SK-MEL-5 (cell line): ENCODE data around the gene ZNF407. TPM values are rescaled to one million over a fixed set of nuclear protein-coding genes. Genes with fewer than 3 reads are reported as not detected.
A peak's percentile ranks its signal among the peaks of the same experiment; 100 is the strongest.

Experiments
- DNase-seq: peaks from one replicate; pipeline ENCODE4 v3.0.0-alpha.2; 2016; ENCODE audit warnings: low read depth, low spot score
- in situ Hi-C: cut with HindIII; loops from 2 replicates; pipeline ENCODE4 v1.10.0; 2016; ENCODE audit warnings: low sequenced_read_pairs, high pct_unique_total_duplicates, low pct_unique_long_range_greater_than_20kb
- total RNA-seq: library from RNA; depleted of rRNA; stranded (reverse); fragments of >200 nt; shearing (Covaris generic); gene quantifications from 2 replicates; pipeline ENCODE4 v1.2.3, GENCODE V29; 2014

Gene ZNF407
- total RNA-seq, 1 experiment from 2014 or later, result 9.1 TPM

DNA sequence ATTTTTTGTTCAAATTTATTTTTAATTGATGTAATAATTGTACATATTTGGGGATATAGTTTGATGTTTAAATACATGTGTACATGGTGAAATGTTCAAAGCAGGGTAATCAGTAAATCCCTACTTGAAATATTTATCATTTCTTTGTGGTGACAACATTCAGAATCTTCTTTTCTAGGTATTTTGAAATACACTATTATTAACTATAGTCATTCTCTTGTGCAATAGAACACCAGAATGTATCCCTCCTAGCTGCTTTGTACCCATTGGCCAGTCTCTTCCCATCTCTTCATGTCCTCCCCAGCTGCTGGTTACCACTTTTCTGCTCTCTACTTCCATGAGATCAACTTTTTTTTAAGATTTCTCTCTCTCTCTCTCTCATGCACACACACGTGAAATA lies 126.5 kb downstream of the ZNF407 start:
- DNase-seq, result no peak

DNA sequence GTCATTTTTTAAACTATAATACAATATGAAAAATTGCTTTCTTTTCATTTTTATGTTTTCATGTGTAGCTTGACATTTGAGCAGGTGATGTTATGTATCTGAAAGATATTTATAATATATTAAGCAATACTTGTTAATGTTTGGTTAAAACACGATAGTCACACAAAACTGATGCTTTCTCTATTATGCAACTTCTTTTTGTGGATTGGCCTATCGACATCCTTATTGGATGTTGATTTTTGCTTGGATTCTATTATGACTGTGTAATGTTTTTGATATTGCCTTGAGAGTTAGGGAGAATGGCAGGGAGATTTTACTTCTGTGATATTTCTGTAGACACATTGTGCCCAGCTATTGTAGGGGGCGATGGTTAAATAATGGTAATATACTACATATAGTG lies 128.0 kb downstream of the ZNF407 start:
- no peak for DNase-seq
- in situ Hi-C loops, result no loop called here

More for the DNA sequence above, 126.5 kb downstream of the ZNF407 start:
- in situ Hi-C loops, result no loop called here

DNA sequence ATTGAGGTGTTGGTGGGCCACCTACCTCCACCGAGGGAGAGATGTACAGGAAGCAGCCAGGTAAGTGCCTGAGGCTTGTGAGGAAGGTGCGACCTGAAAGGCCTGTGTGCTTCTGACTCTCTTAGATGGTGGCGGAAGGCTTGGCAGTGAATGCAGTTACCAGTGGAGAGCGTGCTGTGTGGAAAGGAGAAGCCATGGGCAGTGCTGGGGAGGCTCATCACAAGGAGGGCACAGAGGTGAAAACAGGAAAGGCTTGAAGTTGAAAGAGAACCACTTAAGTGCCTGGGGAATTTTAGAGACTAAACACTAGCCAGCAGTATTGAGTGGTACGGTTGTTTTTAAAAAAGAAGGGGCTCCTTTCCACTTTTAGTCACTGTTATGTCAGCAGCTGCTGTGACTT lies 130.9 kb downstream of the ZNF407 start:
- no peak for DNase-seq
- in situ Hi-C loops, result no loop called here

DNA sequence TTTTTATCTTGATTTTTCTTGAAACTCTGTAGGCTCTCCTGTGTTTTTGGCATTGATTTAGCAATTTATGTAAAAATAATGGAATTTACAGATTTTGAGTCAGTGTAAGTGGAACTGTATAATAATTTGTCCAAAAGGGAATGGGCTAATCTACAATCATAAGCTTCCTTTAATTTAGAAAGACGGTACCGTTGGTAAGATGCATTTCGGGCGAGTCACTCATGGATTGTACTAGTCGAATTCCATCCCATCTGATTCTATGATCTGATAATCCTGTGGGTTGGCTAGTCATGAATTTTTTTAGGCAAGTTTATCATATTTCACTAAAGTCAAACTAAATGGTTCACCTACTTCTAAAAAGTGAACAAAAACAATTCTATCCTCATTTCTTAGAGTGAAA lies 133.4 kb downstream of the ZNF407 start:
- in situ Hi-C loops, result no loop called here
- no peak for DNase-seq

DNA sequence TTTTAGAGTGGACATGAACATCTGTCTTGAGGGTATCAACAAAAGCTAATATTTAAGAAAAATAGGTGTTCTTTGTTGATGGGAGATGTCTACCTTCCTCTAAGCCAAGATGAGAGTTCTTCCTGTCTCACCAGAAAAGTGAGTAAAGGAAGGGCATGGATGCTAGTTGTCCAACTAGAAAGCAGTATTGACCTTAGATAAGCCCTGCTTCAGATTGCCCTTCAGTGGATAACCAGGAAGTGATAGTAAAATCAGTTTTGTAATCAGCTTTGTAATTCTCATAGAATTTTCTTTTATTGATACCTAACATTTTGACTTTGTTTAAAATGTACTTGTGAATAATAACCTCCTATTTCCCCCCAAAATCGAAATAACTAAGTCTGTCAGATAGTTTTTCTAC lies 134.7 kb downstream of the ZNF407 start:
- DNase-seq, result no peak
- in situ Hi-C loops, result no loop called here

DNA sequence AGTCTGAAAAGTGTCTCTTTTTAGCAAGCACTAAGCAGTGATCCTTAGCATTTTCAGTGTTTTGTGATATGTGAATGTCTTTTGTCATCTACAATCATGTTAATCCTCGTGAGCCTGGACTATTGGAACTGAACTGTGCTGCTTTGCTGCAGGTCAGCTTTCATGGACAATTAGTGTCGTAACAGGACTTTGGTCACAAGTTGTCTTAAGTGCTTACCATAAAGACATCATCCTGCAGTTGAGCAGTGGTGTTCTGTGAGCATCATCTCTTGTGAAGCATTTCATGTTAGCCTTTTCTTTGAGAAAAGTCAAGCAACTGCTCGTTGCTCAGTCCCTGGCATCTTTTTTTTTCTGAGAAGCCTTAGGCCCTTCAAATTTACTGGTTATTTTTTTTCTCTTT lies 135.9 kb downstream of the ZNF407 start:
- in situ Hi-C loops, result no loop called here
- no peak for DNase-seq

DNA sequence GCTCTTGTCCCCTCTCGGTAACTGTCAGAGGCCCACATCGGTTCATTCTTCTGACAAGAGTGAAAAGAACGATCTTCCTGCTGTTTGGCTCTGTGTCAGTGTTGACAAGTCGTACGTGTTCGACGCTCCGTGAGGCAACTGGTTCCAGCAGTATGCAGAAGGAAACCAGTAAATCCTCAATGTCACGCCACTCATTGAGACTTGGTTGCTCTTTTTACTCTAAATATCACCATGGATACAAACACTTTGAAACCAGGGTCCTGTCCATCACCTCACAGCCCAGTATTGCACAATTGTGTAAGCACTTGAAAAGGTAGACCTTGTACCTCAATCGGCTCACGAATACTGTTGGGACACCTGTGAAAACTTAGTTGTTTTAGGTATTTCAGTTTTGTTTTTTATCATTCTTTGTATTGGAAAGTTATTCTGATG lies 136.4 kb downstream of the ZNF407 start:
- in situ Hi-C loops, result no loop called here
- DNase-seq, result no peak

DNA sequence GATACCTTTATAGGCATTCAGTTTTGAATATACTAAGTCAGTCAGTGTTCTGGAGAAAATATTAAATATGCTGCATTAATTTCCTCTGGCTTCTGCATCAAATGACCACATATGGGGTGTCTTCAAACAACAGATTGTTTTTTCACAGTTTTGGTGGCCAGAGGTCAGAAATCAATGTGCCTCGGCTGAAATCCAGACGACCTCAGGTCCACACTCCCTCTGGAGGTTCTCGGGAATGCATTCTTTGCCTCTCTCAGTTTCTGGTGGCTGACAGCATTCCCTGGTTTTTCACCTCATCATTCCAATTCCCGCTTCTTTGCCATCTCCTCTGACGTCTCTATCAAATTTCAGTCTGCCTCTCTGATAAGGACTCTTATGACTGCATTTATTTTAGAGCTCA lies 142.3 kb downstream of the ZNF407 start:
- no peak for DNase-seq
- in situ Hi-C loops, result no loop called here

DNA sequence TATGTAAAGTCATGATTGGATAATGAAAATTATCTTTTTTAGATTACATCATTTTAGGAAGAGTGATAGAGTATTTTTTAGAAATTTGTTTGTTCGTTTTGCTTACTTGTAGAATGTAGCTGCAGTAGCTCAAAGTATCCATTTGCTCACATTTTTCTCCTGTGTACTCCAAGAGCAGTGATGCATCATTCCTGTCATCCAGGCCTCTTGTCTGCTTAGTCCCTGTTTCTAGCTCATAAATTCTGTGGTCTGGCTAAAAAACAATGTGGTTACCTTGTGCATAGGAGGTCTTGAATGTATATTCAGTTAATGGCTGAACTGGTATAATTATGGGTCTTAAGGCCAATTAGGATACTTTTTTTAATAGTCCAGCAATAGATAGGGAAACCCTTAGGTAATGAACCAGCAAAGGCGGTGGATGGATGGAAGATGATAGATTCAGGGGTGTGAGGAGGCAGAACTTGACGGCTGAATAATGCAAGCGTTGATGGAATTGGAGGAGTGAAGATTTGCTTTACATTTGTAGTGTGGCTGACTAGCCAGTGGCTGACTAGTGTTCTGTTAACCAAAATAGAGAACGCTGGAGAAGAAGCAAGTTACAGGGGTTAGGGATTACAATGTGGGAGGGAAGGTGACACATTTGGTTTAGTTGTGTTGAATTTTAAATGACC lies 145.0 kb downstream of the ZNF407 start:
- DNase-seq, result no peak
- in situ Hi-C loops, result no loop called here

DNA sequence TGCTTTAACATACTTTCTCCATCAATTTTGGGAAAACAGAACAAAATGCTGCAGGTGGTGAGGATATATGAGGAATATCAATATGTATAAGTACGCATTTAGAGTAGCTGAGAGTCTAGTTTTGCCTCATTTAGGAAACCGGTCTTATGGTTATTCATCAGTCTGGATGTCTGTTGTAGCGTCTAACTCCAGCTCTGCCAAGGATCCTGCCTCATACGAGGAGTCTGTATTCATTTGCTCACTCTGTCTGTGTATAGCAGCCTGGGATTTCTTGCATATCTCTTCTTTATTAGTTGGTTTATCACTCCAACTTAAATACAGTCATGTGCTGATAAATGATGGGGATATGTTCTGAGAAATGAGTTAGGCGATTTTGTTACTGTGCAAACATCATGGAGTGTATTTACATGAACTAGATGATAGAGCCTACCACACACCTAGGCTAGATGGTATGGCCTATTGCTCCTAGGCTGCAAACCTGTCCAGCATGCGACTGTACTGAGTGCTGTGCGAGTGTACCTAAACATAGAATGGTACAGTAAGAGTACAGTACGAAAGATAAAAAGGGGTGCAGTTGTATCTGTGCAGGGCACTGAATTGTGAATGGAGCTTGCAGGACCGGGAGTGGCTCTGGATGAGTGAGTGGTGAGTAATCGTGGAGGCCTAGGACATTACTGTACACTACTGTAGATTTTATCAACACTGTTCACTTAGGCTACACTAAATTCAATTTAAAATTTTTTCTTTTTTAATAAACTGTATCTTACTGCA lies 148.1 kb downstream of the ZNF407 start:
- in situ Hi-C loops, result no loop called here
- no peak for DNase-seq

DNA sequence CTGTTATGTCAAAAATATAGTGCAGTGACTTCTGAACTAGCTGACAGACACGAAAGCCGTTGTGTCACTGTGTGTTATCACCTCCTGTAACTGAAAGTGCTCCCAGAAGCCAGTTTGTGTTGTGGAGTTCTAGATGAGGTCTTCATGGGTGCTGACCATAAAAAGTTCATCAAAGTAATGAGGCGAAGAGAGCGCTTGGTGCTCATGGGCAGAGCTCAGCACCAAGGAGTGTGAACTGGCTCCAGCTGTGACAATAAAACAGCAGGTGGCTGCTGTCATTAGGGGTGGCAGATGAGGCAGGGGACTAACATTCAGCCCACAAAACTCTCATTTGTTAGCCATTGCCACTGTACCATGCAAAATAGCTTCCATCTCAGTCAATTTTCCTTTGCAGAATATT lies 151.1 kb downstream of the ZNF407 start:
- in situ Hi-C loops, result no loop called here
- no peak for DNase-seq

DNA sequence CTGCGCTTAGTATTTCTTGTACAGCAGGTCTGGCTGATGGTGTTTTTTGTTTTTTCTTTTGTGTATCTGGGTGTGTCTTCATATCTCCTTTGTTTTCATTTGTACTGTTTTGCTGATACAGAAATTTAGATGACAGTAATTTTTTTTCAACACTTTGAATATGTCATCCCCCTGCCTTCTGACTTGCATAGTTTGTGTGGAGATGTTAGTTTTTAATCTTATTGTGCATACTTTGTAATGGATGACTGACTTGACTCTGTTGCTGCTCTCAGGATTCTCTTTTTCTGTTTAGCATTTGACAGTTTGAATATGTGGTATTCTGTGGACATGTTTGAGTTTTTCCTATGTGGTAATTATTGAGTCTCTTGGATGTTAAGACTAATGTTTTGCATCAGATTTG lies 161.3 kb downstream of the ZNF407 start:
- DNase-seq, result no peak
- in situ Hi-C loops, result no loop called here

DNA sequence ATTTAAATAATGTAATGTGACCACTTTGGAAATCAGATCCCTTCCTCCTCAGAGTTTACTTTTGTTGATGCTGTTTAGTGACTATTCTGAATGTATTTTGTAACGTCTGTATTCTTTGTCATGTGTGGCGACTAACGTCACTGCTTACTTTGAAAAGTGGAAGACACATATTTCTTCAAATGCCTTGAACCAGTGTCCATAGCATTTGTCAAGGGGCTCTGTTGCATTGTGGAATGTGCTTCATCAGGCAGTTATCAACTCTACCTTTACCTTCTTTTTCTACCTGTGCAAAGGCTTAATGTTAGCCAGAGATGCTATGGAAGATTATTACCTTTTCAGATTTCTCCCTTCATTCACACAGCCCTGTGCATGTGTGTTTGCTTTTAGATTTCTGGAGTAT lies 162.4 kb downstream of the ZNF407 start:
- no peak for DNase-seq

DNA sequence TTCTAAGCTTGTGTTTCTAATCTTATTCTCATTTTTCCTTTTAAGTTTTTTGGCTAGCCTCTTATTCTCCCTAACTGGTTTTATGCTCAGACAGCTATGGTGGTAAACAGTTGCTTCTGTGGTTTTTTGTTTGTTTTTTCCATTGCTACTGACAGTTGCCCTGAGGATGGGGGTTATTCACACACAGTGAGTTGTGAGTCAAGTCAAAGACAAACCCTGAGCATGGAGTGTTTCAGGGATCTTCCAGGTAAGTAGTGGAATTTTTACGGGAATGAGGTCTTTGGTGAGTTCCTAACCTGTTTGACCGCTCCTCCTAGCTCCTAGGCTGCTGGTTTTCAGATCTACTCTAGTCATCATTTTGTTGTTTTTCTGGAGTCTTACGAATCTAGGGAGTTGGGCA lies 162.8 kb downstream of the ZNF407 start:
- DNase-seq, result no peak
- in situ Hi-C loops, result no loop called here

More for the DNA sequence above, 162.4 kb downstream of the ZNF407 start:
- in situ Hi-C loops, result no loop called here

DNA sequence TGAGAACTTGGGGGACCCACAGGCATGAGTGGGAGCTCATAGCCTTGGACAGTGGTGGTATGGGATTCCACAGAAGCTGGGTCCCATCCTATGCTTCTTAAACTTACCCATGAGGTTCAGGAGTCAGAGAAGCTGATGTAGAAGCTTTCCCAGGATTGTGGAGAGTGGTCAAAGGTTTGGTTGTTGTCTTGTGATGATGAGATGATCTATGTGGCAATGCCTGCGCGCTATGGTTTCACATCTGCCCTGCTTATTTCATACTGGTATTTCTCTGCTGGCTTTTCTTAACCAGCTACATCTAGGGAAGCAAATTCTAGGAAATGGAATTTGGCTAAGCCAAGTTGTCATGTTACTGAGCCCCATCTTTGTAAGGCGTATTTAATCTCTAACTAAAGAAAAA lies 168.6 kb downstream of the ZNF407 start:
- in situ Hi-C loops, result no loop called here

DNA sequence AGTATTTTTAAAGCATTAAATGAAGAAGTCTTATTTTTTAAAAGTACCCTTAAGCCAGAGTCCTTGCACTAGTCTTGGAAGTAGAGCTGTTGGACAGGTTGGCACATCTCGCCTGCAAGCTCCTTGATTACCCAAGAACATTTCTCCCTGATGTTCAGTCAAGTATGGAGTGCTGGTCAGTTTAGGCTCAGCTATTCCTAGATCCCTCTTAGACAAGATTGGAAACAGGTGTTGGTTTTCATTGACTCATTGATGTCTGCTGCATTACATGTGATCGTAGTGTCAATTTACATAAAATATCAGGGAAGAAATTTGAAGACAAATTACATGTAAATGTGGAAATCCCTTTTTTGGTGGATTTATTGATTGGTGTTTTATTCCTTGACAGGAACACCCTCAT lies 170.4 kb downstream of the ZNF407 start:
- no peak for DNase-seq
- in situ Hi-C loops, result no loop called here

More for the DNA sequence above, 168.6 kb downstream of the ZNF407 start:
- DNase-seq, result peak; percentile 74

DNA sequence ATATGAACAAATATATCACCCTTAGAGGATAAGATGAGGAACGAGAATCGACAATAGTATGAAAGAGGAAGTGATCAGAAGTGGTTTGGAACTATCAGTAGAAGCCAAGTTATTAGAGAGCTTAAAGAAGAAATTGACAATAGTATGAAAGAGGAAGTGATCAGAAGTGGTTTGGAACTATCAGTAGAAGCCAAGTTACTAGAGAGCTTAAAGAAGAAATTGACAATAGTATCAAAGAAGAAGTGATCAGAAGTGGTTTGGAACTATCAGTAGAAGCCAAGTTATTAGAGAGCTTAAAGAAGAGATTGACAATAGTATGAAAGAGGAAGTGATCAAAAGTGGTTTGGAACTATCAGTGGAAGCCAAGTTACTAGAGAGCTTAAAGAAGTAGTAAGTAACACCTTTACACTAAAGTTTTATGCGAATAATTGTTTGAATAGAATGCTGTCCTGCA lies 175.5 kb downstream of the ZNF407 start:
- in situ Hi-C loops, result no loop called here
- DNase-seq, result no peak

DNA sequence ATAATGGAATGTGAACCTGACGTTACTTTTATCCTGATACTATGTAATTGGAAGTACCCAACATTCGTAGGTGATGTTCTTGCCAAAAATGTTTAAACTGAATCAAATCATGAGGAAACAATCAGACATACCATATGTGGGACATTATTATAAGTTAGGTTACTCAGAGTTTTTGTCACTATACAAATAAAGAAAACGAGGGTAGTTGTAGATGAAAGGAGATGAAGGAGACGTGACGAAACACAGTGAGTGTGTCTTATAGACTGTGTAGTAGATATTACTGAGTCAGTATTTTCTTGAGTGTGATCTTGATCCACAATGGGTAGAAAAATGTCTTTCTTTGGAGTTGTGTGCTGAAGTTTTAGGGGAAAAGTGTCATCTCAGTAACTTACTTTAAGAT lies 176.8 kb downstream of the ZNF407 start:
- no peak for DNase-seq
- in situ Hi-C loops, result no loop called here

DNA sequence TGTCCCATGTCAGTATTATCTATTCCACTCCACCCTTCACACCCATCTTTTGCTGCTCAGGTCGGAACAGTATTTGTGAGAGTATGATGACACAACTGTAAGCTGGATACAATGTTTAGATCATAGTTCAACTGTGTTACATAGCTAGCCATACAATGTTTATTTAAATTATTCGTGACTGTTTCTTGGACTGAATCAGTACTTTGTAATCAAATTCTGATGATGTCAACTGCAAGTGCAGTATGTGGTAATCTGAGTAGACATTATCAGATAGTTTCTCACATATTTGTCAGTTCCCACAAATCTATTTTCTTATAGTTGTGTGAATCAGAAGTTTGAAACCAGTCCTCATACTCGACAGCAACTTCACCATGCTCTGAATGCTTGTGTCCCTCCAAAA lies 177.6 kb downstream of the ZNF407 start:
- DNase-seq, result no peak
- in situ Hi-C loops, result no loop called here
